SK-N-SH (cell line): ENCODE measurements around the gene ID4. TPM values are rescaled to one million over a fixed set of nuclear protein-coding genes. Genes with fewer than 3 reads are reported as not detected.

Source experiments
- CTCF ChIA-PET: fragments of 300-600, 350-600 bp; formaldehyde crosslinking; extraction: SDS; loops from one replicate; lab custom pipeline; 2021; lab: Yijun Ruan, JAX
- POLR2A ChIA-PET: fragments of 350-600 bp; sonication (Branson Sonifier 250); formaldehyde crosslinking; extraction: SDS; loops from one replicate; lab custom pipeline; 2020; ENCODE audit warnings: antibody characterized with exemption, inconsistent platforms; lab: Yijun Ruan, JAX
- DNase-seq: peaks from one replicate; pipeline ENCODE4 v3.0.0; 2012
- H2AFZ ChIP-seq: fragments of 200-600 bp; sonication (generic); 2 replicates; pipeline ENCODE4 v1.8.1; 2016; ENCODE audit warnings: antibody characterized with exemption, mild to moderate bottlenecking, low read depth
- H3F3A ChIP-seq: fragments of 200-600 bp; sonication (generic); replicated peaks from 2 replicates; pipeline ENCODE3; 2016; ENCODE audit warnings: antibody characterized with exemption, mild to moderate bottlenecking; ENCODE audit not compliant: insufficient read depth
- H3K27ac ChIP-seq, 2 experiments: fragments of 200-500 bp in 1 of 2; fragments of 200-600 bp in 1 of 2; sonication (Bioruptor generic) in 1 of 2; sonication (generic), shearing (Covaris generic) in 1 of 2; 2 replicates each; pipeline versions ENCODE4 v1.5.1 to v1.6.1; 2014 to 2016; ENCODE audit warnings: low read depth in 2 of 2, inconsistent platforms in 1 of 2, low read length in 1 of 2, mild to moderate bottlenecking in 1 of 2, mixed read lengths in 1 of 2
- H3K27me3 ChIP-seq: fragments of 200-600 bp; sonication (generic), shearing (Covaris generic); 2 replicates; pipeline ENCODE4 v1.6.1; 2016; ENCODE audit warnings: mixed run types; ENCODE audit not compliant: insufficient read depth
- H3K36me3 ChIP-seq, 2 experiments: fragments of 200-500 bp in 1 of 2; fragments of 200-600 bp in 1 of 2; sonication (Bioruptor generic) in 1 of 2; sonication (generic) in 1 of 2; replicated peaks in 1 of 2; 2 replicates each; pipeline versions ENCODE3 to v1.5.1; 2014 to 2016; ENCODE audit warnings: low read length in 1 of 2, mild to moderate bottlenecking in 1 of 2; ENCODE audit not compliant: insufficient read depth in 2 of 2, control insufficient read depth in 1 of 2
- H3K4me1 ChIP-seq, 2 experiments: fragments of 200-500 bp in 1 of 2; fragments of 200-600 bp in 1 of 2; sonication (Bioruptor generic) in 1 of 2; sonication (generic), shearing (Covaris generic) in 1 of 2; 2 replicates each; pipeline versions ENCODE4 v1.5.1 to v1.6.1; 2014 to 2016; ENCODE audit warnings: low read depth in 1 of 2, low read length in 1 of 2, mixed run types in 1 of 2; ENCODE audit not compliant: insufficient read depth in 2 of 2, control insufficient read depth in 1 of 2
- H3K4me2 ChIP-seq: fragments of 200-600 bp; sonication (generic), shearing (Covaris generic); 2 replicates; pipeline ENCODE4 v1.6.1; 2017; ENCODE audit warnings: mixed run types
- H3K4me3 ChIP-seq, 2 experiments: fragments of 200-500 bp in 1 of 2; fragments of 200-600 bp in 1 of 2; sonication (Bioruptor generic) in 1 of 2; sonication (generic), shearing (Covaris generic) in 1 of 2; 2 replicates each; pipeline versions ENCODE4 v1.5.1 to v1.8.1; 2014 to 2016; ENCODE audit warnings: low read depth in 2 of 2, inconsistent platforms in 1 of 2, low read length in 1 of 2, mild to moderate bottlenecking in 1 of 2, mixed read lengths in 1 of 2, moderate library complexity in 1 of 2
- H3K79me2 ChIP-seq: fragments of 200-600 bp; sonication (generic); 2 replicates; pipeline ENCODE4 v1.8.1; 2017; ENCODE audit warnings: mild to moderate bottlenecking; ENCODE audit not compliant: insufficient read depth
- H3K9ac ChIP-seq: fragments of 200-600 bp; sonication (generic); 2 replicates; pipeline ENCODE4 v1.6.1; 2017; ENCODE audit warnings: mixed run types
- H3K9me2 ChIP-seq: fragments of 200-600 bp; sonication (generic); 2 replicates; pipeline ENCODE4 v1.6.1; 2017; ENCODE audit warnings: mixed run types
- H3K9me3 ChIP-seq: fragments of 200-600 bp; sonication (generic); 2 replicates; pipeline ENCODE4 v1.6.1; 2017; ENCODE audit warnings: mixed run types, mild to moderate bottlenecking, moderate library complexity
- H4K20me1 ChIP-seq: fragments of 200-600 bp; sonication (generic); 2 replicates; pipeline ENCODE4 v1.6.1; 2017; ENCODE audit warnings: mild to moderate bottlenecking, mixed run types; ENCODE audit not compliant: insufficient read depth
- CHD2 ChIP-seq: fragments of 150-350 bp; IDR thresholded peaks from 2 replicates; pipeline ENCODE4 v1.6.1; 2018; ENCODE audit warnings: low read length; ENCODE audit not compliant: partially characterized antibody
- ELF1 ChIP-seq: IDR thresholded peaks from 2 replicates; pipeline ENCODE4 v1.4.0; 2012
- EZH2phosphoT487 ChIP-seq: fragments of 200-600 bp; sonication (generic); IDR thresholded peaks from 2 replicates; pipeline ENCODE4 v1.6.1; 2017; ENCODE audit warnings: low read depth, mixed run types, mild to moderate bottlenecking, antibody characterized with exemption, moderate library complexity, borderline replicate concordance
- FOSL2 ChIP-seq: IDR thresholded peaks from 2 replicates; pipeline ENCODE4 v1.4.0; 2012; ENCODE audit warnings: low read depth, mild to moderate bottlenecking, moderate library complexity, borderline replicate concordance
- FOXJ3 ChIP-seq: sonication (generic); formaldehyde crosslinking; IDR thresholded peaks from 2 replicates; pipeline ENCODE4 v1.5.1; 2020; ENCODE audit warnings: mild to moderate bottlenecking, missing genetic modification reagents
- FOXM1 ChIP-seq: IDR thresholded peaks from 2 replicates; pipeline ENCODE4 v1.4.0; 2012; ENCODE audit warnings: low read depth, mild to moderate bottlenecking
- GABPA ChIP-seq: IDR thresholded peaks from 2 replicates; pipeline ENCODE4 v1.4.0; 2012; ENCODE audit warnings: low read depth, mild to moderate bottlenecking
- GATA2 ChIP-seq: sonication (generic); formaldehyde crosslinking; IDR thresholded peaks from 2 replicates; pipeline ENCODE4 v1.5.0; 2020; ENCODE audit warnings: mild to moderate bottlenecking, missing genetic modification reagents
- MAX ChIP-seq: IDR thresholded peaks from 2 replicates; pipeline ENCODE4 v1.4.0; 2012; ENCODE audit warnings: low read depth
- MEF2A ChIP-seq: IDR thresholded peaks from 2 replicates; pipeline ENCODE4 v1.4.0; 2012; ENCODE audit warnings: low read depth, borderline replicate concordance
- NFIC ChIP-seq: IDR thresholded peaks from 2 replicates; pipeline ENCODE4 v1.4.0; 2012; ENCODE audit warnings: borderline replicate concordance
- NRF1 ChIP-seq: IDR thresholded peaks from 2 replicates; pipeline ENCODE4 v1.6.1; 2012; ENCODE audit warnings: low read depth, mild to moderate bottlenecking, low read length
- RAD21 ChIP-seq: IDR thresholded peaks from 2 replicates; pipeline ENCODE4 v1.6.1; 2012; ENCODE audit warnings: mild to moderate bottlenecking, low read length
- RCOR1 ChIP-seq: fragments of 150-350 bp; IDR thresholded peaks from 2 replicates; pipeline ENCODE4 v1.6.1; 2017; ENCODE audit warnings: antibody characterized with exemption, low read length
- SIN3A ChIP-seq: IDR thresholded peaks from 2 replicates; pipeline ENCODE4 v1.6.1; 2012; ENCODE audit warnings: low read depth, mild to moderate bottlenecking, low read length, moderate library complexity, borderline replicate concordance
- SMC3 ChIP-seq: IDR thresholded peaks from 2 replicates; pipeline ENCODE4 v1.6.1; 2012; ENCODE audit warnings: low read depth, low read length, improper control_type of control experiment
- TCF12 ChIP-seq: IDR thresholded peaks from 2 replicates; pipeline ENCODE4 v1.4.0; 2012
- TEAD4 ChIP-seq: IDR thresholded peaks from 2 replicates; pipeline ENCODE4 v1.4.0; 2012; ENCODE audit warnings: mild to moderate bottlenecking, borderline replicate concordance; ENCODE audit not compliant: insufficient read depth
- YY1 ChIP-seq: IDR thresholded peaks from 2 replicates; pipeline ENCODE4 v1.4.0; 2012; ENCODE audit warnings: low read depth, mild to moderate bottlenecking
- WGBS: methylation state at CpG from one replicate; pipeline ENCODE4 v1.1.6; 2017; ENCODE audit warnings: low lambda C conversion rate; 5-methylcytosine and 5-hydroxymethylcytosine counted together
- polyA plus RNA-seq, 3 experiments: library from polyadenylated mRNA; depleted of rRNA; stranded (reverse); fragments of >200 nt; gene quantifications; 2 replicates each; pipeline ENCODE4 v1.2.3, GENCODE V29; 2012
- TF ChIP-seq, protein P1 (sequence below): IDR thresholded peaks from 2 replicates; pipeline ENCODE4; 2012
- TF ChIP-seq, protein P2 (sequence below): fragments of 150-350 bp; IDR thresholded peaks from 2 replicates; pipeline ENCODE4 v1.6.1; 2016; ENCODE audit warnings: mild to moderate bottlenecking, low read depth, low read length
- TF ChIP-seq, protein P3 (sequence below): fragments of 200-600 bp; sonication (generic); IDR thresholded peaks from 2 replicates; pipeline ENCODE4 v1.6.1; 2017; ENCODE audit warnings: antibody characterized with exemption, mild to moderate bottlenecking, moderate library complexity

The ID4 gene
- polyA plus RNA-seq, 1 of the 3 experiments (the other 2 are of a cell fraction): 4.9 TPM

GRCh38 chr6:19849755-19850154, 12.6 kb downstream of the ID4 start:
- Histone ChIP-seq H3K4me1 (peaks cover 0 to 9% of the 10 kb centered on the region in 2 experiments; a peak in 1 of 4 replicates), H2AFZ (peak overlapping the region; percentile 31; the same call in 1 of the 2 replicates), H4K20me1 (no peaks in the 10 kb centered on the region), H3K9ac (no peak overlapping the region), H3K9me2 (no peaks in the 10 kb centered on the region), H3K36me3 (no peaks in the 10 kb centered on the region), H3F3A (no peaks in the 10 kb centered on the region), H3K27me3 (no peaks in the 10 kb centered on the region; the same call in 1 of the 2 replicates), H3K9me3 (no peaks in the 10 kb centered on the region), H3K27ac (no peak overlapping the region), H3K4me2 (no peak overlapping the region), H3K79me2 (no peaks in the 10 kb centered on the region), H3K4me3 (no peak overlapping the region)
- TF ChIP-seq MEF2A: no peak
- no peak for TF ChIP-seq EZH2phosphoT487
- no peak for TF ChIP-seq GATA2 (CRISPR knock-in tag)
- no peak for TF ChIP-seq SMC3
- no peak for TF ChIP-seq GABPA
- no peak for TF ChIP-seq MAX
- TF ChIP-seq NFIC: no peak
- TF ChIP-seq TEAD4: no peak
- TF ChIP-seq, protein P1, sequence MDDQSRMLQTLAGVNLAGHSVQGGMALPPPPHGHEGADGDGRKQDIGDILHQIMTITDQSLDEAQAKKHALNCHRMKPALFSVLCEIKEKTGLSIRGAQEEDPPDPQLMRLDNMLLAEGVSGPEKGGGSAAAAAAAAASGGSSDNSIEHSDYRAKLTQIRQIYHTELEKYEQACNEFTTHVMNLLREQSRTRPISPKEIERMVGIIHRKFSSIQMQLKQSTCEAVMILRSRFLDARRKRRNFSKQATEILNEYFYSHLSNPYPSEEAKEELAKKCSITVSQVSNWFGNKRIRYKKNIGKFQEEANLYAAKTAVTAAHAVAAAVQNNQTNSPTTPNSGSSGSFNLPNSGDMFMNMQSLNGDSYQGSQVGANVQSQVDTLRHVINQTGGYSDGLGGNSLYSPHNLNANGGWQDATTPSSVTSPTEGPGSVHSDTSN: no peak
- no peak for TF ChIP-seq RAD21
- no peak for TF ChIP-seq FOSL2
- TF ChIP-seq NRF1: no peak
- TF ChIP-seq CHD2: no peak
- DNase-seq: no peak
- POLR2A ChIA-PET: no interaction called here
- 93% methylated on average over 4 of the region's 4 CpGs for WGBS
- CTCF ChIA-PET: interaction anchor here (0.8 kb wide), 1 partner anchor 142 kb away, joined by 3 read pairs; no protein-coding TSS in a partner anchor

DNA sequence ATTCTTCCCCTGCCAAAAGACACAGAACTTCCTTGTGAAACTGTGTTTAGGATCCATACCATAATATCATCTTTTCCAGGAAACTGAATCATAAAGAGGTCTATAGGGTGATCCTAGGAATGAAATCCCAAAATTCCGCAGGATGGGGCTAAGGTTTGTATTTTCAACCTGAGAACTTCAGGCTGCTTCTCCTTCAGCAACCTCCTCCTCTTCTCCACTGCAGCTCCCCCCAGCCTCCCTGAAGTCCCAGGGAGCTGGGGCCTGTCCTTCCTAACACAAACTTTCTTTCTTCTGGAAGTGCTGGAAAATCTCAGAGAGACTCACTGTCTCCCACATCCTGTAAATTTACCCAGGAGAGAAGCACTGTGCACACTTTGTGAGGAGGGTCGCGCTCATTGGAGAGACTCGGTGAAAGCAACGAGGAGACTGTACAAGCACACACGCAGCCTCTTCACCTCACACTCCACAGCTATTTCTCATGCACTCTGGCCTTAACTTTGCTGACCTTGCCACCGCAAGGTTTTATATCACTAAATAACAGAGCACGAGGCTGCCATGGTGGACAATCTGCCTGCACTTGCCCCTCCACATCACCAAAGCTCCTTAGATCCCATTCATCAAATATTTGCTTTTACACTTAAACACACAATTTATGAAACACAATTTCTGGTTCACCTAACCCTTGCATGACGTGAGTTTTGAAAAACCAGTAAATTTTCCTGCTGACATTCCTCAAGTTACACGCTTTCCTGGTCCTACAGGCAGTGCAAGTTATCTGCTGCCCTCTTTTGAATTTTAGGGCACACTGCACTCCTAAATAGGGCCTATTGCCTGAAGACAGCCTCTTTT, 14.3 kb downstream of the ID4 start:
- WGBS: 38% methylated on average over 10 of the region's 10 CpGs
- H3K4me2 ChIP-seq: peak overlapping the region; percentile 22; the same call in 1 of the 2 replicates
- TF ChIP-seq FOSL2 (no peak), FOXM1 (no peak), FOXJ3 (CRISPR knock-in tag) (no peak), CHD2 (no peak), MAX (0 out of 2 replicates have a peak, but pooled peaks have one; percentile 30), RAD21 (peak; percentile 96), YY1 (no peak), ELF1 (no peak), TCF12 (no peak), TEAD4 (no peak), RCOR1 (no peak), GATA2 (CRISPR knock-in tag) (no peak), EZH2phosphoT487 (no peak), SIN3A (no peak)
- TF ChIP-seq, protein P2, sequence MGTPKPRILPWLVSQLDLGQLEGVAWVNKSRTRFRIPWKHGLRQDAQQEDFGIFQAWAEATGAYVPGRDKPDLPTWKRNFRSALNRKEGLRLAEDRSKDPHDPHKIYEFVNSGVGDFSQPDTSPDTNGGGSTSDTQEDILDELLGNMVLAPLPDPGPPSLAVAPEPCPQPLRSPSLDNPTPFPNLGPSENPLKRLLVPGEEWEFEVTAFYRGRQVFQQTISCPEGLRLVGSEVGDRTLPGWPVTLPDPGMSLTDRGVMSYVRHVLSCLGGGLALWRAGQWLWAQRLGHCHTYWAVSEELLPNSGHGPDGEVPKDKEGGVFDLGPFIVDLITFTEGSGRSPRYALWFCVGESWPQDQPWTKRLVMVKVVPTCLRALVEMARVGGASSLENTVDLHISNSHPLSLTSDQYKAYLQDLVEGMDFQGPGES: no peak
- TF ChIP-seq, protein P3, sequence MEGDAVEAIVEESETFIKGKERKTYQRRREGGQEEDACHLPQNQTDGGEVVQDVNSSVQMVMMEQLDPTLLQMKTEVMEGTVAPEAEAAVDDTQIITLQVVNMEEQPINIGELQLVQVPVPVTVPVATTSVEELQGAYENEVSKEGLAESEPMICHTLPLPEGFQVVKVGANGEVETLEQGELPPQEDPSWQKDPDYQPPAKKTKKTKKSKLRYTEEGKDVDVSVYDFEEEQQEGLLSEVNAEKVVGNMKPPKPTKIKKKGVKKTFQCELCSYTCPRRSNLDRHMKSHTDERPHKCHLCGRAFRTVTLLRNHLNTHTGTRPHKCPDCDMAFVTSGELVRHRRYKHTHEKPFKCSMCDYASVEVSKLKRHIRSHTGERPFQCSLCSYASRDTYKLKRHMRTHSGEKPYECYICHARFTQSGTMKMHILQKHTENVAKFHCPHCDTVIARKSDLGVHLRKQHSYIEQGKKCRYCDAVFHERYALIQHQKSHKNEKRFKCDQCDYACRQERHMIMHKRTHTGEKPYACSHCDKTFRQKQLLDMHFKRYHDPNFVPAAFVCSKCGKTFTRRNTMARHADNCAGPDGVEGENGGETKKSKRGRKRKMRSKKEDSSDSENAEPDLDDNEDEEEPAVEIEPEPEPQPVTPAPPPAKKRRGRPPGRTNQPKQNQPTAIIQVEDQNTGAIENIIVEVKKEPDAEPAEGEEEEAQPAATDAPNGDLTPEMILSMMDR: peak; percentile 97

More for the DNA sequence above, 14.3 kb downstream of the ID4 start:
- Histone ChIP-seq H3F3A (no peaks in the 10 kb centered on the region), H3K9me2 (no peaks in the 10 kb centered on the region), H2AFZ (peak overlapping the region; percentile 39), H3K9ac (no peak overlapping the region; the same call in 1 of the 2 replicates), H3K4me3 (no peak overlapping the region; a peak in 1 of 4 replicates), H3K4me1 (peaks cover 0 to 9% of the 10 kb centered on the region in 2 experiments; a peak in 1 of 4 replicates), H3K79me2 (no peaks in the 10 kb centered on the region), H4K20me1 (no peaks in the 10 kb centered on the region), H3K36me3 (no peaks in the 10 kb centered on the region), H3K27me3 (no peaks in the 10 kb centered on the region; the same call in 1 of the 2 replicates), H3K9me3 (no peaks in the 10 kb centered on the region), H3K27ac (peak overlapping the region in 1 of 2 experiments; percentile 36; a peak in 1 of 4 replicates)
- CTCF ChIA-PET: interaction anchor here (0.8 to 1.9 kb wide), 8 partner anchors 12 to 861 kb away, joined by 3 to 9 read pairs (median 5); no protein-coding TSS in a partner anchor
- peak; percentile 80 for DNase-seq
- POLR2A ChIA-PET: no interaction called here
